HT1080 (cell line): Measurements from ENCODE around the gene FASTKD3. TPM values are rescaled to one million over a fixed set of nuclear protein-coding genes. Genes with fewer than 3 reads are reported as not detected.

Source experiments
- DNase-seq: peaks from one replicate; pipeline ENCODE4 v3.0.0-alpha.2; 2015; ENCODE audit warnings: low read depth
- total RNA-seq: library from RNA; depleted of rRNA; stranded (reverse); fragments of >200 nt; shearing (Covaris generic); gene quantifications from 2 replicates; pipeline ENCODE4 v1.2.3, GENCODE V29; 2014

Gene FASTKD3
- total RNA-seq, 1 experiment from 2014 or later: 24.7 TPM

DNA sequence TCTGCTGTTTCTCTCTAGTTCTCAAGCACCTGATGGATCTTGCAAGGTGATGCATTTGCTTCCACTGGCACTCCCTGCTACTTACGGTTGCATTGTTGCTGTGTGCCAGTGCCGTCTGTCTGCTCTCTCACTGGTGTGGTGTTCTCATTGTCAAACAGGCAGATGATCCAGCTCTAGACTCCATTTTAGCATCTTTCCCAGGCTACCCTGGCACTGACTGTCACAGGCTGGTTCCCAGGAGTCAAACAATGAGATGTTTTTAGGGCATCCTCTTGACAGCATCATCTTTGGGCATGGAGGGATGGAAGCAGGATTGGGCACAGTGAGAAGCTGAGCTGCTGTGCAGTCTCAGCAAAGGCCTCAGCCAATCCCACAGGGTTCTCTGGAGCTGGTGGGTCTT lies 13.0 kb upstream of the FASTKD3 start:
- DNase-seq: no peak

DNA sequence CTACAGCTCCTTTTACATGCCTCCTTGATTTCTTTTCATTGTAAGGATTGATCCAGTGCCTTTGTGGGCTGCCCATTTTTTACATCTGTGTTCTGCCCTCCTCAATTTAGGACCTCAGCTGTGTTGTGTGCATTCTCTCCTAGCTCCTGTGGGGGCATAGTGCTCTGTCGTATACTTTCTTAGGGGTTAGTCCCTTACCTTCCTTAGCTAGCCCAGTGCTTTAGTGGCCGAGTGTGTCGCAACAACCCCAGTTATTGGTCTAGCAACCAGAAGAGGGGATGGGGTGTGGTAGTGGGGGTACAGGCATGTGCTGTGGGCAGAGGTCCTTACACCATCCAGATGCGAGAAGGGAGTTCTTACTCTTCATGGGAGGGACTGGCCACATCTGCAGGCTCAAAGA lies 12.3 kb upstream of the FASTKD3 start:
- no peak for DNase-seq

DNA sequence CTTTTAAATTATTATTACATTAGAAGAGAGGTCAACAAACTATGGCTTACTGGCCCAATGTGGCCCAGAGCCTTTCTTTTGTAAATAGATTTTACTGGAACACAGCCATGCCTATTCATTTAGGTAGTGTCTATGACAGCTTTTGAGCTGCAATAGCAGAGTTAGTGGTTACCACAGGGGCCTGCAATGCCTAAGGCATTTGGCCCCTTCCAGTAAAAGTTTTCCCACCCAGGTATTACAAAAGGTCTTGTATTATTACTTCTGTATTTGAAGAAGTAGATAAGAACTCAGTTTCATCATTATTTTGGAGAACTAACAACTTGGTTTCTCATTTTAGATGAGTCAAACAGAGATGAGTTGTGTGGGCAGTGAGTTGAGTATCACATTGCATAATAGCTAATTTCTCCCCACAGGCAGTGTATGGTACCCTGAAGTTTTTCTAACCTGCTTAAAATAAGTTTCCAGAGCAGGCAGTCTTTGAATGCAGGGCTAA lies 9.6 kb upstream of the FASTKD3 start:
- no peak for DNase-seq

- DNase-seq: no peak
Measured at GRCh38 chr5:7877851-7878250, 9.0 kb upstream of the FASTKD3 start.

GRCh38 chr5:7876867-7877266 lies 8.0 kb upstream of the FASTKD3 start:
- peak; percentile 68 for DNase-seq

GRCh38 chr5:7875151-7875550 lies 6.3 kb upstream of the FASTKD3 start:
- no peak for DNase-seq

GRCh38 chr5:7874639-7875038 lies 5.8 kb upstream of the FASTKD3 start:
- no peak for DNase-seq

- DNase-seq: no peak
Measured at GRCh38 chr5:7873216-7873615, 4.4 kb upstream of the FASTKD3 start.

- no peak for DNase-seq
Measured at GRCh38 chr5:7872517-7873130, 3.8 kb upstream of the FASTKD3 start.

- DNase-seq: no peak
Measured at GRCh38 chr5:7871653-7872052, 2.8 kb upstream of the FASTKD3 start.

GRCh38 chr5:7869474-7870136 lies 774 bp upstream of the FASTKD3 start:
- no peak for DNase-seq

DNA sequence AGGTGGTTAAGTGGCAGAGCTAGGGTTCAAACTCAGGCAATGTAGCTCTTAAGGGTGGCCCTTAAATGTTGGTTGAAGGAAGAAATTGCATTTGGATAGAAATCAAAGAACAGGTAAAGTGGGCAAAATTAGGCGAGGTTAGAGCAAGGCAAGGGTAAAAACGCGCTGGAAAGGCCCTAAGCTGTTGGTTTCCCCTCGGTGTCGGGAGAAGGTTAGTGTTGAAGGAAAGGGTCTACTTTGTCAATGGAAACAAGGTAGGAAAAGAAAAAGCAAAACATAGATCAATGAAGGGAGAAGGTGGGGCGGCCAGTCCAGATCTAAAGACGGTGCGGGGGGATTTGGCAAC lies 431 bp downstream of the FASTKD3 start:
- no peak for DNase-seq

- DNase-seq: no peak
Measured at GRCh38 chr5:7867260-7867659, 1.6 kb downstream of the FASTKD3 start.

DNA sequence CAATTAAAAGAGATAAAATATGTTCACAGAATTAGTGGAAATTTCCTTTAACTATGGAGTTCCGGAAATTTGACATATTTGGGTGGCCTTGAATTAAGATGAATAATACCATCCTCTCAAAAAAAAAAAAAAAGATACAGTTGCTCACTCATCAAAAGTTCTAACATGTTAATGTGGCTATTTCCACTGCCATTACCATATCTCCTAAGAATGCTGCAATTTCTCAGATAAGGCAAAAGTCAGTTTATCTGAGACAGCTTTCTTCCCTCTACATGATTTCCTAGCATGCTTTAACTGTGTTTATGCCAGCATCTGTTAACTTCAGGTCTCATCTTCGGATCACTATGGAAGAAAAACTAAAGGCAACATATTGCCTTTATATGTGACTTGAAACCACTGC lies 2.6 kb downstream of the FASTKD3 start:
- DNase-seq: no peak

- no peak for DNase-seq
Measured at GRCh38 chr5:7857926-7858632, 10.8 kb downstream of the FASTKD3 start.

DNA sequence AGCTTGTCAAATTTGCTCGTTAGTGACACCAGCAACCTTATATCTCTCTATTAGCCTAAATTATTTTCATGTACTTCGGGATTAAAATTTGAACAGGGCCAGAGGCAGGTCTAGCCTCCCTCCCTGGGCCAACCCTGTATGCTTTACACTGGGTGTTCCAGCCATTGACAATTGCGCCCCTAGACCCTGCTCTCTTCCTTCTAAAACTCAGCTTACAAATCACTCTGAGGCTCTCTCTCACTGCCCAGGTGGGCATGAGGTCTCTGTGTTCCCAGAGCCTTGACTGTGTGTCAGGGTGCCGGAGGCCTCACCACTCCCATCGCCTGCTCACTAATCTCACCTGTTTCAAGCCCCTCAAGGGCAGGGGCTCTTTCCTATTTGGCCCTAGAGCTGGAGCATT lies 11.5 kb downstream of the FASTKD3 start:
- no peak for DNase-seq

DNA sequence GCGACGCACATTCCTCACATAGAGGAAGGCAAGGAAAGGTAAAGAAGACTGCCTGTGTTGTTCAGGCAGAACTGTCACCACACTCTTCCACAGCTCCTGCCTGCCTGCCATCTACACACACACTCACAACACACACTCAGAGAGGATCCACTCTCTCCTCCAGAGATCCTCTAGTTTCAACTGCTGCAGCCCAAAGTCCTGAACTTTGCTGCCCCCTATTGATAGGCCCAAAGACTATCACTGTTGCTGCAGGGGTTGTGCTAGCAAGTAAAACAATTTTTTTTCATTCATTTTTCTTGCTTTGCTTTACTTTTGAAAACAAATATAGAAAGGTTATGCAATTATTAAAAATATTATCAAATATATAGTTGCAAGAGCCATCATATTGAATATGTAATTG lies 12.0 kb downstream of the FASTKD3 start:
- DNase-seq: no peak

DNA sequence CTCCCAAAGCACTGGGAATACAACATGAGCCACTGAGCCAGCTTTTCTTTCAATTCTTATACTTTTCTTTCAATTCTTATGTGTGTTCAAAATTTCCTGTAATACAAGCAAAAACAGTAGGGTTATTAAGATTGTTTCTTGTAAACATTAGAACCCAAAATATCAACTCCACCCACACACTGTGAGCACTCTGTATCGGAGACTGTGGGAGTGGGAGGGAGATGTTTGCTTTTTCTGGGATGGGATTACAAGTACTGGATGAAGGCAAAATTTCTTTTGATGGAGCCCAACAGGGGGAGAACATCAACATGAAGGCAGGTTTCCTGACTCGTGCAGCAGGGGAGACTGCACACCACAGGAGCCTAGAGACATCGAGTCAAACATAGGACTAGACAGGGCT lies 13.2 kb downstream of the FASTKD3 start:
- DNase-seq: no peak

DNA sequence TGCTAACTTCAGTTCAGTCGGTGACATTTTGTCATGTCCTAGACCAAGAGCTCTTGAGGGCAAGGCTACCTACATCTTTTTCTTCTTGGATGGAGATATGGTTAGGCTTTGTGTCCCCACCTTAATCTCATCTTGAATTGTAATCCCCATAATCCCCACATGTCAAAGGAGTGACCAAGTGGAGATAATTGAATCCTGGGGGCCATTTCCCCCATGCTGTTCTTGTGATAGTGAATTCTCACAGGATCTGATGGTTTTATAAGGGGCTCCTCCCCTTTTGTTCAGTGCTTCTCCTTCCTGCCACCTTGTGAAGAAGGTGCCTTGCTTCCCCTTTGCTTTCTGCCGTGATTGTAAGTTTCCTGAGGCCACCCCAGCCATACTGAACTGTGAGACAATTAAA lies 15.8 kb downstream of the FASTKD3 start:
- DNase-seq: no peak

GRCh38 chr5:7852542-7852941 lies 16.3 kb downstream of the FASTKD3 start:
- no peak for DNase-seq

DNA sequence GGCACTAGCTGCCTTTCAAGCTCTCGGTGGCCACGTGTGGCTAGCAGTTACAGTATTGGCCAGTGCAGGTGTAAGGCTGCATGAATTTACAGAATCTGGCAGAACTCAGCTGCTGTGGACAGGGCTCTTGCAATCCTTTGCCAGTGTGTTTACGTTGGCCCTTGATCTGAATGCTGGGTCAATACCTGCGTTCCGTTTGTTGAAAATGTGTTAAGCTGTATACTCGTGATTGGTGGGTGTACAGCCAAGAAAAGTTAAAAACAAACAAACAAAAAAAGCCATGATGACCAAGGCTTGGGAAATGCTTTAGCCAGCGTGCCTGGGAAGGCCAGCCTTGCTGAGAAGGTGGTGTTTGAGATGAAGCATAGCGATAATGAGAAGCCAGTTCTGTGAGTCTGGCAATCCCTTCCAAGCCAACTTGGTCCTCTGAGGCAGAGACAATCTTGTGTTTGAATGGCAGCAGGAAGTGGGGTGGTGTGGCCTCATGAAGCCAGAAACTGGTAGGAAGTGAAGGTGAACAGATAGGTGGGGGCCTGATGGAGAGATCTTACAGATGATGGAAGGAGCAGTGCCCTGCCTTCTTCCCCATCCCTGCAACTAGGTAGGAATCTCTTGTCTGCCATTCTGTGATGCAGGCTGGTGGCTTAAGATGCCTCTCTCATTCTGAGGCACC lies 17.1 kb downstream of the FASTKD3 start:
- DNase-seq: no peak

GRCh38 chr5:7851240-7851592 lies 17.6 kb downstream of the FASTKD3 start:
- DNase-seq: no peak
